SK-N-SH treated with all-trans-retinoic acid at 6 μM for 48 hours (cell line): ENCODE data around the gene RUVBL2.
A peak's percentile ranks its signal among the peaks of the same experiment; 100 is the strongest.

Experiments used
- ATAC-seq: fragments of 200-7000 bp; cut with Tn5 transposase; 3 replicates; pipeline ENCODE4 v1.9.1; 2020; ENCODE audit warnings: mild to moderate bottlenecking, moderate library complexity
- ARNTL ChIP-seq: fragments of 450-650 bp; formaldehyde crosslinking; IDR thresholded peaks from 2 replicates; pipeline ENCODE4 v1.5.0; 2020; ENCODE audit warnings: low read depth, mild to moderate bottlenecking, moderate library complexity, borderline replicate concordance
- BACH2 ChIP-seq: fragments of 250-450 bp; sonication (Bioruptor Pico); IDR thresholded peaks from 2 replicates; pipeline ENCODE4 v1.9.0; 2021; ENCODE audit warnings: mild to moderate bottlenecking, borderline replicate concordance
- CSDC2 ChIP-seq: fragments of 250-450 bp; sonication (Bioruptor Pico); IDR thresholded peaks from 2 replicates; pipeline ENCODE4 v1.5.0; 2020; ENCODE audit warnings: mild to moderate bottlenecking, moderate library complexity
- ESRRG ChIP-seq: fragments of 250-450 bp; sonication (Bioruptor Pico); IDR thresholded peaks from 2 replicates; pipeline ENCODE4 v1.6.1; 2021; ENCODE audit warnings: mild to moderate bottlenecking
- GLIS3 ChIP-seq: fragments of 250-450 bp; sonication (Bioruptor Pico); IDR thresholded peaks from 2 replicates; pipeline ENCODE4 v1.5.0; 2020; ENCODE audit warnings: mild to moderate bottlenecking, moderate library complexity
- ISL1 ChIP-seq: fragments of 250-450 bp; sonication (Bioruptor Pico); IDR thresholded peaks from 2 replicates; pipeline ENCODE4 v2.1.2; 2022; ENCODE audit warnings: mild to moderate bottlenecking, moderate library complexity
- OSR1 ChIP-seq: fragments of 250-450 bp; sonication (Bioruptor Pico); IDR thresholded peaks from 2 replicates; pipeline ENCODE4 v1.8.0; 2022; ENCODE audit warnings: moderate library complexity, mild to moderate bottlenecking, inconsistent platforms
- PPARA ChIP-seq: fragments of 250-450 bp; sonication (Bioruptor Pico); IDR thresholded peaks from 2 replicates; pipeline ENCODE4 v1.5.0; 2020; ENCODE audit warnings: mild to moderate bottlenecking, borderline replicate concordance
- RARB ChIP-seq: fragments of 250-450 bp; sonication (Bioruptor Pico); IDR thresholded peaks from 2 replicates; pipeline ENCODE4 v1.8.0; 2021; ENCODE audit warnings: mild to moderate bottlenecking, moderate library complexity
- SNAI2 ChIP-seq: fragments of 250-450 bp; sonication (Bioruptor Pico); IDR thresholded peaks from 2 replicates; pipeline ENCODE4 v1.5.0; 2020; ENCODE audit warnings: mild to moderate bottlenecking, moderate library complexity
- TCF4 ChIP-seq: fragments of 250-450 bp; sonication (Bioruptor Pico); IDR thresholded peaks from 2 replicates; pipeline ENCODE4 v1.8.0; 2021; ENCODE audit warnings: mild to moderate bottlenecking, moderate library complexity, borderline replicate concordance
- TOX ChIP-seq: fragments of 250-450 bp; sonication (Bioruptor Pico); IDR thresholded peaks from 2 replicates; pipeline ENCODE4 v1.8.0; 2021; ENCODE audit warnings: mild to moderate bottlenecking, moderate library complexity, borderline replicate concordance
- ZC3H10 ChIP-seq: fragments of 250-450 bp; sonication (Bioruptor Pico); IDR thresholded peaks from 2 replicates; pipeline ENCODE4 v1.5.1; 2021; ENCODE audit warnings: mild to moderate bottlenecking, moderate library complexity
- ZFP3 ChIP-seq: fragments of 250-450 bp; sonication (Bioruptor Pico); IDR thresholded peaks from 2 replicates; pipeline ENCODE4 v1.5.0; 2020; ENCODE audit warnings: mild to moderate bottlenecking, moderate library complexity
- ZFP30 ChIP-seq: fragments of 450-650 bp; formaldehyde crosslinking; IDR thresholded peaks from 2 replicates; pipeline ENCODE4 v1.5.0; 2022; ENCODE audit warnings: mild to moderate bottlenecking, moderate library complexity
- ZNF565 ChIP-seq: fragments of 450-650 bp; formaldehyde crosslinking; conservative IDR thresholded peaks from 2 replicates; pipeline ENCODE4 v1.5.0; 2020; ENCODE audit warnings: low read depth, mild to moderate bottlenecking, moderate library complexity
- ZNF70 ChIP-seq: fragments of 450-650 bp; formaldehyde crosslinking; IDR thresholded peaks from 2 replicates; pipeline ENCODE4 v1.5.0; 2020; ENCODE audit warnings: mild to moderate bottlenecking, moderate library complexity
- ZNF8 ChIP-seq: fragments of 450-650 bp; formaldehyde crosslinking; IDR thresholded peaks from 2 replicates; pipeline ENCODE4 v1.5.0; 2020; ENCODE audit warnings: mild to moderate bottlenecking, moderate library complexity
- TF ChIP-seq, protein P1 (sequence below): fragments of 250-450 bp; sonication (Bioruptor Pico); IDR thresholded peaks from 2 replicates; pipeline ENCODE4 v1.5.1; 2020; ENCODE audit warnings: low read depth, mild to moderate bottlenecking, moderate library complexity
- TF ChIP-seq, protein P2 (sequence below): fragments of 250-450 bp; sonication (Bioruptor Pico); IDR thresholded peaks from 2 replicates; pipeline ENCODE4 v1.8.0; 2020; ENCODE audit warnings: mild to moderate bottlenecking, moderate library complexity, borderline replicate concordance
- TF ChIP-seq, protein P3 (sequence below): fragments of 250-450 bp; sonication (Bioruptor Pico); IDR thresholded peaks from 2 replicates; pipeline ENCODE4 v1.8.0; 2021; ENCODE audit warnings: low read depth, mild to moderate bottlenecking, moderate library complexity, borderline replicate concordance
- TF ChIP-seq, protein P4 (sequence below): fragments of 250-450 bp; sonication (Bioruptor Pico); IDR thresholded peaks from 2 replicates; pipeline ENCODE4 v1.5.0; 2020; ENCODE audit warnings: mild to moderate bottlenecking, moderate library complexity

The RUVBL2 gene

DNA sequence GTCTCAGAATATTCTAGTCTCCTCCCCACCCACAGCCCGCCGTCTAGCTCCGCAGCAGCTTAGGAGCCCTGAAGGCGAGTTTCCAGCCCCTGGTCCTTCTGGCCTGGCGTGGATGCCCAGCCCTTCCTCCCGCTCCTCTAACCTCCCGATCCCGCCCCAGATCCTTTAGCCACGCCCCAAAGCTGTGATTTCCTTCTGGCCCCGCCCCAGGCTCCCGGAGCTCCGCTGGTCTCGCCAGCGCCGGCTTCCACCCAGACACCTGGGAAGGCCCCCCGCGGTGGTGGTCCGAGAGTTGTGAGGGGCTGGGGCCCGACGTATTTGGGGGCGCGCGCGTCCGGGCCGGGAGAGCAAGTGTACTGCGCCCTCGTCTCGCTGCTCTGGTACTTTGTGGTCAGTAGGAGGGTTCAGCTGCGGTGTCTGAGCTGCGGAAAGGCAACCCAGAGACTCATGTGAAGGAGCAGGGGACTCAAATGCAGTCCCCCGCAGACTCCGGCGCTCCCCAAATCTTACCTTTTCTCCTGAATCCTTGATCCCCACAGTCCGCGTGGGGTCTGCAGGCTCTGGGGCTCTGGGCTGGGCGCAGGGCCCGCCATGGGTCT, 64.0 kb downstream of the RUVBL2 start, which contains the start of gene CGB7:
CGB7 (minus strand) TSS at position 114 of the 599 bp plus-strand sequence. CDS start 2,374 bp downstream, outside the sequence.
- TF ChIP-seq OSR1 (CRISPR knock-in tag) (no peak), ZFP3 (CRISPR knock-in tag) (no peak), TCF4 (CRISPR knock-in tag) (no peak), TOX (CRISPR knock-in tag) (no peak), SNAI2 (CRISPR knock-in tag) (no peak), GLIS3 (CRISPR knock-in tag) (no peak), ZNF565 (CRISPR knock-in tag) (no peak), BACH2 (no peak), ZNF8 (CRISPR knock-in tag) (no peak), ISL1 (CRISPR knock-in tag) (no peak)
- TF ChIP-seq, protein P1, sequence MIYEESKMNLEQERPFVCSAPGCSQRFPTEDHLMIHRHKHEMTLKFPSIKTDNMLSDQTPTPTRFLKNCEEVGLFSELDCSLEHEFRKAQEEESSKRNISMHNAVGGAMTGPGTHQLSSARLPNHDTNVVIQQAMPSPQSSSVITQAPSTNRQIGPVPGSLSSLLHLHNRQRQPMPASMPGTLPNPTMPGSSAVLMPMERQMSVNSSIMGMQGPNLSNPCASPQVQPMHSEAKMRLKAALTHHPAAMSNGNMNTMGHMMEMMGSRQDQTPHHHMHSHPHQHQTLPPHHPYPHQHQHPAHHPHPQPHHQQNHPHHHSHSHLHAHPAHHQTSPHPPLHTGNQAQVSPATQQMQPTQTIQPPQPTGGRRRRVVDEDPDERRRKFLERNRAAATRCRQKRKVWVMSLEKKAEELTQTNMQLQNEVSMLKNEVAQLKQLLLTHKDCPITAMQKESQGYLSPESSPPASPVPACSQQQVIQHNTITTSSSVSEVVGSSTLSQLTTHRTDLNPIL (CRISPR knock-in tag), result no peak
- TF ChIP-seq, all 23 proteins: peak for 0
- ATAC-seq, result peak; percentile 74

DNA sequence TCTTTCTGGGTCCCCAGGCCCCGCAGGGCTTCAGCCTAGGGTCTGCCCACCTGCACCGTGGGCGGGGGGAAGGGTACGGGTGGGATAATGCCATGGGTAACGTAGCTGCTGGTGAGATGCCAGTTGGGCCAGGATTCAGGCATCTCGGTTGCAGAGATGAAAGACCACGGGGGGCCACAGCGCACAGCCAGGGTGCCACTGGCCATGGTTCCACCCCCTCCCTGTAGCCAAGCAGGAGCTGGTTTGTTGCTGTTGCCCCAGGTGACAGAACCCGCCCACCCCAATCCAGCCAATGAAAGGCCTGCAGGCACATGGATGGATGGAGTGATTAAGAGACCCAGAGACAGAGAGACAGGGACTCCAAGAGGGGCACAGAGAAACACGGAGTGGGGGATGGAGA, 64.9 kb downstream of the RUVBL2 start:
- ATAC-seq, result no peak; the same call in 2 of the 3 replicates
- no peak for TF ChIP-seq ZFP3 (CRISPR knock-in tag)
- TF ChIP-seq ZNF8 (CRISPR knock-in tag), result no peak
- no peak for TF ChIP-seq OSR1 (CRISPR knock-in tag)
- no peak for TF ChIP-seq PPARA (CRISPR knock-in tag)
- TF ChIP-seq TOX (CRISPR knock-in tag), result no peak
- no peak for TF ChIP-seq GLIS3 (CRISPR knock-in tag)
- TF ChIP-seq TCF4 (CRISPR knock-in tag), result no peak
- TF ChIP-seq, protein P2, sequence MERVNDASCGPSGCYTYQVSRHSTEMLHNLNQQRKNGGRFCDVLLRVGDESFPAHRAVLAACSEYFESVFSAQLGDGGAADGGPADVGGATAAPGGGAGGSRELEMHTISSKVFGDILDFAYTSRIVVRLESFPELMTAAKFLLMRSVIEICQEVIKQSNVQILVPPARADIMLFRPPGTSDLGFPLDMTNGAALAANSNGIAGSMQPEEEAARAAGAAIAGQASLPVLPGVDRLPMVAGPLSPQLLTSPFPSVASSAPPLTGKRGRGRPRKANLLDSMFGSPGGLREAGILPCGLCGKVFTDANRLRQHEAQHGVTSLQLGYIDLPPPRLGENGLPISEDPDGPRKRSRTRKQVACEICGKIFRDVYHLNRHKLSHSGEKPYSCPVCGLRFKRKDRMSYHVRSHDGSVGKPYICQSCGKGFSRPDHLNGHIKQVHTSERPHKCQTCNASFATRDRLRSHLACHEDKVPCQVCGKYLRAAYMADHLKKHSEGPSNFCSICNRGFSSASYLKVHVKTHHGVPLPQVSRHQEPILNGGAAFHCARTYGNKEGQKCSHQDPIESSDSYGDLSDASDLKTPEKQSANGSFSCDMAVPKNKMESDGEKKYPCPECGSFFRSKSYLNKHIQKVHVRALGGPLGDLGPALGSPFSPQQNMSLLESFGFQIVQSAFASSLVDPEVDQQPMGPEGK, result no peak
- no peak for TF ChIP-seq SNAI2 (CRISPR knock-in tag)
- no peak for TF ChIP-seq ZC3H10 (CRISPR knock-in tag)
- TF ChIP-seq ZNF565 (CRISPR knock-in tag), result no peak
- TF ChIP-seq ESRRG, result no peak
- no peak for TF ChIP-seq ARNTL (CRISPR knock-in tag)
- no peak for TF ChIP-seq CSDC2 (CRISPR knock-in tag)
- TF ChIP-seq, protein P3, sequence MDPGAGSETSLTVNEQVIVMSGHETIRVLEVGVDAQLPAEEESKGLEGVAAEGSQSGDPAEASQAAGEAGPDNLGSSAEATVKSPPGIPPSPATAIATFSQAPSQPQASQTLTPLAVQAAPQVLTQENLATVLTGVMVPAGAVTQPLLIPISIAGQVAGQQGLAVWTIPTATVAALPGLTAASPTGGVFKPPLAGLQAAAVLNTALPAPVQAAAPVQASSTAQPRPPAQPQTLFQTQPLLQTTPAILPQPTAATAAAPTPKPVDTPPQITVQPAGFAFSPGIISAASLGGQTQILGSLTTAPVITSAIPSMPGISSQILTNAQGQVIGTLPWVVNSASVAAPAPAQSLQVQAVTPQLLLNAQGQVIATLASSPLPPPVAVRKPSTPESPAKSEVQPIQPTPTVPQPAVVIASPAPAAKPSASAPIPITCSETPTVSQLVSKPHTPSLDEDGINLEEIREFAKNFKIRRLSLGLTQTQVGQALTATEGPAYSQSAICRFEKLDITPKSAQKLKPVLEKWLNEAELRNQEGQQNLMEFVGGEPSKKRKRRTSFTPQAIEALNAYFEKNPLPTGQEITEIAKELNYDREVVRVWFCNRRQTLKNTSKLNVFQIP (CRISPR knock-in tag), result no peak
- no peak for TF ChIP-seq BACH2
- no peak for TF ChIP-seq ISL1 (CRISPR knock-in tag)
- TF ChIP-seq ZFP30 (CRISPR knock-in tag), result no peak
- no peak for TF ChIP-seq RARB (CRISPR knock-in tag)
- TF ChIP-seq, all 23 proteins: peak for 0

DNA sequence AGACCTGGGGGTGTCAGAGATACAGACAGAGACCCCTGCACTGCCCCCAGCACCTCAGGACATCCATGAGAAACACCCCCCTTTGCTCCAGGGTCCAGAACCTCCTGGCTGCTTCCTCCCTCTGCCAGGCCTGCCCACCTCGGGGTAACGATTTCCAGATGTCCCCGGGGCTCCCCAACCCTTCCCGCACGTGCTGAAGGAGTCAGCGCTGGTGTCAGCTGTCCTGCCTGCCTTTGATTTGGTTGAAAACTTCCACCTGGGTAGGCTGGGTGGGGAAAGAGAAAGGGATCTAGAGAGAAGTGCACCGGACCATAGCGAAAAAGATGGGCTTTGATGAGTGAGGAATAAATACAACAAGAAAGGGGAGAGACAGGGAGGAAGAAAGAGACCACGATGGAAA, 65.4 kb downstream of the RUVBL2 start:
- no peak for ATAC-seq
- TF ChIP-seq GLIS3 (CRISPR knock-in tag), result no peak
- TF ChIP-seq, protein P4, sequence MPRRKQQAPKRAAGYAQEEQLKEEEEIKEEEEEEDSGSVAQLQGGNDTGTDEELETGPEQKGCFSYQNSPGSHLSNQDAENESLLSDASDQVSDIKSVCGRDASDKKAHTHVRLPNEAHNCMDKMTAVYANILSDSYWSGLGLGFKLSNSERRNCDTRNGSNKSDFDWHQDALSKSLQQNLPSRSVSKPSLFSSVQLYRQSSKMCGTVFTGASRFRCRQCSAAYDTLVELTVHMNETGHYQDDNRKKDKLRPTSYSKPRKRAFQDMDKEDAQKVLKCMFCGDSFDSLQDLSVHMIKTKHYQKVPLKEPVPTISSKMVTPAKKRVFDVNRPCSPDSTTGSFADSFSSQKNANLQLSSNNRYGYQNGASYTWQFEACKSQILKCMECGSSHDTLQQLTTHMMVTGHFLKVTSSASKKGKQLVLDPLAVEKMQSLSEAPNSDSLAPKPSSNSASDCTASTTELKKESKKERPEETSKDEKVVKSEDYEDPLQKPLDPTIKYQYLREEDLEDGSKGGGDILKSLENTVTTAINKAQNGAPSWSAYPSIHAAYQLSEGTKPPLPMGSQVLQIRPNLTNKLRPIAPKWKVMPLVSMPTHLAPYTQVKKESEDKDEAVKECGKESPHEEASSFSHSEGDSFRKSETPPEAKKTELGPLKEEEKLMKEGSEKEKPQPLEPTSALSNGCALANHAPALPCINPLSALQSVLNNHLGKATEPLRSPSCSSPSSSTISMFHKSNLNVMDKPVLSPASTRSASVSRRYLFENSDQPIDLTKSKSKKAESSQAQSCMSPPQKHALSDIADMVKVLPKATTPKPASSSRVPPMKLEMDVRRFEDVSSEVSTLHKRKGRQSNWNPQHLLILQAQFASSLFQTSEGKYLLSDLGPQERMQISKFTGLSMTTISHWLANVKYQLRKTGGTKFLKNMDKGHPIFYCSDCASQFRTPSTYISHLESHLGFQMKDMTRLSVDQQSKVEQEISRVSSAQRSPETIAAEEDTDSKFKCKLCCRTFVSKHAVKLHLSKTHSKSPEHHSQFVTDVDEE (CRISPR knock-in tag), result no peak
- no peak for TF ChIP-seq ZNF565 (CRISPR knock-in tag)
- TF ChIP-seq RARB (CRISPR knock-in tag), result no peak
- no peak for TF ChIP-seq ZNF8 (CRISPR knock-in tag)
- no peak; the same call in 1 of the 2 replicates for TF ChIP-seq TCF4 (CRISPR knock-in tag)
- TF ChIP-seq SNAI2 (CRISPR knock-in tag), result no peak
- TF ChIP-seq ZC3H10 (CRISPR knock-in tag), result no peak
- TF ChIP-seq BACH2, result no peak
- no peak for TF ChIP-seq TOX (CRISPR knock-in tag)
- TF ChIP-seq, protein P3 (CRISPR knock-in tag), result no peak
- TF ChIP-seq, protein P2, result no peak
- TF ChIP-seq ISL1 (CRISPR knock-in tag), result no peak
- TF ChIP-seq, protein P1 (CRISPR knock-in tag), result no peak
- no peak for TF ChIP-seq PPARA (CRISPR knock-in tag)
- TF ChIP-seq ARNTL (CRISPR knock-in tag), result no peak
- TF ChIP-seq CSDC2 (CRISPR knock-in tag), result no peak
- no peak for TF ChIP-seq ZNF70 (CRISPR knock-in tag)
